Right kidney (tissue), 9 donors: ENCODE data around the gene CABCOCO1.

Source experiments
- DNase-seq: peaks from one replicate; pipeline ENCODE4 v3.0.0-alpha.2; 2016
- long read RNA-seq, 8 donors: transcript quantifications; one replicate each; lab custom pipeline, GENCODE V29; 2026

Gene CABCOCO1, protein sequence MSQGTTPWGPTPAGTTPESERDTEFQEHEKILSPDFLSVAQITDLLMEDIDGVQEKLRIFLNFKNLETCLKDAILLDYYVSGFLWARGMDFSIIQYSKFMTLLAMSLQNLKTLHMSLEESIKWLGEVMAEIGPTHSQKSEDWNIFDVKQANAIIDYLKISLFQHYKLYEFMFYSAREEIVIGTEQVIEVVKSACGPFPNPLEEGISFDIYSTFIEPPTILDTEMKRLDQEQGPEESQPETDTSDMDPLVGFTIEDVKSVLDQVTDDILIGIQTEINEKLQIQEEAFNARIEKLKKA
- long read RNA-seq, donor 1: 0 reads
- long read RNA-seq, donor 2: 0 reads
- long read RNA-seq, donor 3, partial matches to known transcripts: 0 of 1 reads
- long read RNA-seq, donor 3, other reads (novel, unspliced or antisense): 0 of 1 reads
- long read RNA-seq, donor 4, partial matches to known transcripts: 0 of 1 reads
- long read RNA-seq, donor 4, other reads (novel, unspliced or antisense): 0 of 1 reads
- long read RNA-seq, donor 5: 0 reads
- long read RNA-seq, donor 6: 0 reads
- long read RNA-seq, donor 7, partial matches to known transcripts: 0 of 1 reads
- long read RNA-seq, donor 7, other reads (novel, unspliced or antisense): 0 of 1 reads
- long read RNA-seq, donor 8: 0 reads

GRCh38 chr10:61662794-61663259, at the start of gene CABCOCO1:
Gene CABCOCO1 (plus strand): TSS chr10:61662929. CDS start chr10:61662973, 44 bp downstream.
- peak; percentile 93 for DNase-seq

DNA sequence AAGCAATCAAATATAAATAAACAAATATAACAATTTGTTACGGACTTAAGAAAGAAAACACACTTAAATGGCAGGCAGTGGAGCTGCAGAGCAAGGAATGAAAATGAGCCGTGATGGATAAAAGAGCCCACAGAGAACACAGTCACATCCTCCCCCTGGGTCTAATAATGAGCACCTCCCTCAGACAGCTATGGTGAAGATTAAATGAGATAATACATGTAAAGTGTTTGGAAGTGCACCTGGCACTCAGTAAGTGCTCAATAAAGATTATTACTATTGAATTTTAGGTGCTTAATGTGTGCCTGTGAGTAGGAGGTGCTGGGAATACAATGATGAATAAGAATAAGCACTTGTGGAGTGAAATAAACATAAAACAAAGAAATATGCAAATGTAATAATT, 49.1 kb upstream of the CABCOCO1 start:
- DNase-seq: no peak

- no peak for DNase-seq
These were observed 46.1 kb upstream of the CABCOCO1 start for GRCh38 chr10:61616611-61617010.

GRCh38 chr10:61617180-61617579, 45.5 kb upstream of the CABCOCO1 start:
- no peak for DNase-seq

- no peak for DNase-seq
These were observed 45.1 kb upstream of the CABCOCO1 start for GRCh38 chr10:61617586-61617985.

GRCh38 chr10:61618388-61618961, 44.3 kb upstream of the CABCOCO1 start:
- DNase-seq: no peak

DNA sequence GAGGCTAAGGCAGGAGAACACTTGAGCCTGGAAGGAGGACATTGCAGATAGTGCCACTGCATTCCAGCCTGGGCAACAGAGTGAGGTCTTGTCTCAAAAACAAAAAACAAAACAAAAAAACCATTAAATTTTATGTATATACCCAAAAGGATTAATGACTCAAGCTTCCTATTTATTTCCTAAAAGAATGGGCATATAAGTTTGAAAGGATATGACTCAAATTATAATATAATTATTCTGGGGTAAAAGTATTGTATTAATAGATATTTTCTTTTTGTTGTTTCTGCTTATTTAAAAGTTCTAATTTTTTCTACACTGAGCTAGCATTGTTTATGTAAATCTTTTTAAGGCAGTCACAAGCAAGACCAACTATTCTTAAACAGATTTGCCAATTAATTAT, 42.2 kb upstream of the CABCOCO1 start:
- DNase-seq: no peak

- DNase-seq: peak; percentile 30
These were observed 41.1 kb upstream of the CABCOCO1 start for GRCh38 chr10:61621605-61622051.

DNA sequence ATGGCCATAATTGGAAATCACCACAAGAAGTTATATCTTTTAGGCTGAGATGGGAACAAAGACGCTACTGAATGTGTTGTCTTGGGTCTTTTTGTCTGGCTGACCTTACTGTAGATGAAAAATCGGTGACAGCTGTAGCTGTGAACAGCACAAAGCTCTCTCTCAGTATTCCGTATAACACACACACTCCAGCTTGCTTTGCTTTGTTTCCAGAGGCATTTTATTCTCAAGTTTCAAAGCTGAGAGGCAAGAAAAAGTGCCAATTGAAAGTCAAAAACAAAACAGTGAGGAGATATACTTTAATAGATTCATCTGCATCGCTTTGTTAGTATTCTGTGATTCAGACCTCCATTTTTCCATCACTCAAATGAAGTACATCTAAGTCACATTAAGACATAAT, 39.6 kb upstream of the CABCOCO1 start:
- no peak for DNase-seq

DNA sequence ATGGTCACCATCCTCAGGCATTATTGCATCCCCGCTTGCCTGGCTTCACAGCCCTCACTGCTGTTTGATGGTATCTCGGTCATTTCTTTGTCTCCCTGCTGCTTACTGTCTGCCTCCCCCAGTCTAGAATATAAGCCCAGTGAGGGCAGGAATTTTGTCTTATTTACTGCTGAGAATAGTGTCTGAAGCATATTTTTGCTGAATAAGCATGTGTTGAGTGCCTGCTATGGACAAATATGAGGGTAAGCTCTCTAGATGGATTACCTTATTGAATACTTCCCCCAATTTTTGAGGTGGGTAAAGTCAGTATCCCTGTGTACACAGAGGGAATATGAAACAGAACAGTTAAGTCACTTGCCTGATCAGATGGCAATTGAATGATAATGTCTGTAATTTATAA, 36.5 kb upstream of the CABCOCO1 start:
- no peak for DNase-seq

- DNase-seq: no peak
These were observed 35.5 kb upstream of the CABCOCO1 start for GRCh38 chr10:61627266-61627665.

GRCh38 chr10:61628151-61628874, 34.4 kb upstream of the CABCOCO1 start:
- no peak for DNase-seq

DNA sequence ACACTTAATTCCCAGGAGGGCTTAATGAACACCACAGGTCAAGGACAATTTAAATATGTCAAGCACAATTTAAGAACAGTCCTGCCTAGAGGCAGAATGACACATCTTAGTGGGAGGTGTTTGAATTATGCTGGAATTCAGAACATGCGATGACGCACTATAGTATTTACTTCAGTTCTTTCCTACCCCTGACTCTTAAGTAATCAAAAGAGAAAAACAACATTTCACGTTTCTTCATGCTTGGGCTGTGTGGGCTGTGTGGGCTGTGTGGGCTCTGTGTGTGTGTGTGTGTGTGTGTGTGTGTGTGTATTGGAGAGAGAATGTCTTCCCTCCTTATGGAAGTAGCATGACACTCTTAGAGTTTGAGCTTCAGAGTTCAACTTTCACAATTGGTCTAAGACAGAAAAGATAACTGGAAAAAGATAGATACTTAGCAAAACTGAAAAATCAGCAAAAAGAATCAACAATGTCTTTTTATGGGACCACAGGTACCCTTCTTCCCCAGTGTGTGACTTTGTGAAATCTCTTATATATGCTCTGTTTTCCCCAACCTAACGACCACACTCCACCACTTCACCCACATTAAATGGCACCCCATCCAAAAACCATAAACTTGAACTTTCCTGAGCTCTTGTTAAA, 33.7 kb upstream of the CABCOCO1 start:
- DNase-seq: no peak

- DNase-seq: no peak
These were observed 33.2 kb upstream of the CABCOCO1 start for GRCh38 chr10:61629576-61629975.

DNA sequence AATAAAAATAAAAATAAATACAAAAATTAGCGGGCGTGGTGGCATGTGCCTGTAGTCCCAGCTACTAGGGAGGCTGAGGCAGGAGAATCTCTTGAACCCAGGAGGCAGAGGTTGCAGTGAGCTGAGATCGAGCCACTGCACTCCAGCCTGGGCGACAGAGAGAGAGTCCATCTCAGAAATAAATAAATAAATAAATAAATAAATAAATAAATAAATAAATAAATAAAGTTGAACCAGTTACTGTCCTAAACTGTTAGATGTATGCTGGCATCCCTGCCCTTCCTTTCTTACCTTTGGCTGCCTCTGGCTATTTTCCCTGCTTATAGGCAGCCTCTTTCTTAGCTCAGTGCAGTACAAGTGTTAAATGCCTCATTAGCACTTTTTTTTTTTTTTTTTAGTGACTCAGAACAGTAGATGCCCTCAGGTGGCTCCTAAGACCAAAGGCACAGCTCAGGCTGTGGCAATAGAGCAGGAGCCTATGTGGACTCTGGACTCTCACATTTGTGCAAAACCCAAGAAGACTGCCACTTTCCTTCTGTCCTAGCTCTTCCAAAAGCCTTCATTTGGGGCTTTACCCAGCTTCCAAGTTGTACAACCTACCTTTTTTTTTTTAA, 30.6 kb upstream of the CABCOCO1 start:
- DNase-seq: no peak

- no peak for DNase-seq
These were observed 29.1 kb upstream of the CABCOCO1 start for GRCh38 chr10:61633665-61634064.

DNA sequence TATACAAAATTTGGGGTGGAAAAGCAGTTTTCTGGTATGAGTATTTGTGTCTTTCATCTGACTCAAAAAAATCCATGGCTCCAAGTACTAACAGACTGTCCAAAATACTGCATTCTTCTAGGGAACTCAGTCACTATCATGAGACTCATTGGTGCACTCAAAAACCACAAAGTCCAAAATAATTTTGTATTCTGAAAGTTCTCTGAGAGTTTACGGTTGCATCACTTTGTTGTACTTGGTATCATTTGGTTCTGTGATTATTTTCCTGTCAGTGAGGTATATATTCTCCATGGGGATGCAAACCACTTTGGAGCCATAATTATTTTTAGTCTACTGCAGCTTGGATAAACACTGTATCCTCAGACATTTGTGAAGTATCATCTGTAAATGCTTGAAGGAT, 28.0 kb upstream of the CABCOCO1 start:
- DNase-seq: no peak

- no peak for DNase-seq
These were observed 27.3 kb upstream of the CABCOCO1 start for GRCh38 chr10:61635471-61635870.

DNA sequence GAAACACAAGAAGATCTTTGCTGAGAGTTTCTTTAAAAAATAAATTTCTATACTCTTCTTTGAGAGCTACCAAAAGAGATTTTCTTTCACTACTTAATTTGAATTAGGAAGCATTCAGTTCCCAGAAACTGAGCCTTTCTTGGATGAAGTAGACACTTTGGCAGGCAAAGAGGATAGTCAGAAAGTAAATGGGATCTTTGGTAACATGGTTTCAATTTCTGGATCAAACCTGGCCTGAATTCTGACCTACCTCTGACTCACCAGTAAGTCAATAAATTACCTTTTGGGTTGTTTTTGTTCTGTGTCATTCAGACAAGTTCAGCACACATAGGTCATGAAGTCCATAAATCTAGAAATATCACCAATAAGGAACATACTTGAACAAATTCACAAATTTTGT, 26.8 kb upstream of the CABCOCO1 start:
- no peak for DNase-seq

- DNase-seq: no peak
These were observed 22.8 kb upstream of the CABCOCO1 start for GRCh38 chr10:61639952-61640351.

GRCh38 chr10:61640856-61641255, 21.9 kb upstream of the CABCOCO1 start:
- DNase-seq: no peak

- no peak for DNase-seq
These were observed 20.6 kb upstream of the CABCOCO1 start for GRCh38 chr10:61642150-61642571.
